ENCODE data around the gene BRAF. TPM values are rescaled to one million over a fixed set of nuclear protein-coding genes. Genes with fewer than 3 reads are reported as not detected.

Gene BRAF
- total RNA-seq, 1 donor from 2014 or later = 28.4 TPM

DNA sequence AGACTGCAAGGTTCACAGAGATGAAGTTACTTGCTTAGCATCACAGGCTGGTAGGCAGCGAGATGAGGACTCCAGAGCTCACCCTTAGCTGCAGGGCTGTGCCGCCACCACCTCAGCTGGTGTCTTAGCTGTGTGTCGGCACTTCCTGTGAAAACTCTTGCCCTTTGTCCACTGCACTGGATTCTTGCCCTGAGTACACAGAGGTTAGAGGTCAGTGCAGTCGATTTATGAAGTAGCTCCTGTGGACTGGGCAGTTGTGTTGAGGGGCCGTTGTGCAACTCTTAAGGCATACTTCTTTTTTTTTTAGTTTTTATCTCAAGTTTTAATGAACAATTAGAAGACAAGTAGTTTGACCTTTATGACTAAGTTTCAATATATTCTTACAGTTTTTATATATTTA lies 217.6 kb downstream of the BRAF start:
- TF ChIP-seq, protein P1, sequence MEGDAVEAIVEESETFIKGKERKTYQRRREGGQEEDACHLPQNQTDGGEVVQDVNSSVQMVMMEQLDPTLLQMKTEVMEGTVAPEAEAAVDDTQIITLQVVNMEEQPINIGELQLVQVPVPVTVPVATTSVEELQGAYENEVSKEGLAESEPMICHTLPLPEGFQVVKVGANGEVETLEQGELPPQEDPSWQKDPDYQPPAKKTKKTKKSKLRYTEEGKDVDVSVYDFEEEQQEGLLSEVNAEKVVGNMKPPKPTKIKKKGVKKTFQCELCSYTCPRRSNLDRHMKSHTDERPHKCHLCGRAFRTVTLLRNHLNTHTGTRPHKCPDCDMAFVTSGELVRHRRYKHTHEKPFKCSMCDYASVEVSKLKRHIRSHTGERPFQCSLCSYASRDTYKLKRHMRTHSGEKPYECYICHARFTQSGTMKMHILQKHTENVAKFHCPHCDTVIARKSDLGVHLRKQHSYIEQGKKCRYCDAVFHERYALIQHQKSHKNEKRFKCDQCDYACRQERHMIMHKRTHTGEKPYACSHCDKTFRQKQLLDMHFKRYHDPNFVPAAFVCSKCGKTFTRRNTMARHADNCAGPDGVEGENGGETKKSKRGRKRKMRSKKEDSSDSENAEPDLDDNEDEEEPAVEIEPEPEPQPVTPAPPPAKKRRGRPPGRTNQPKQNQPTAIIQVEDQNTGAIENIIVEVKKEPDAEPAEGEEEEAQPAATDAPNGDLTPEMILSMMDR (IDR thresholded peaks at IDR 0.05; ENCODE audit: unreplicated experiment) = no peak
- Mint-ChIP-seq H3K27ac (ENCODE audit: unreplicated experiment) (no peak overlapping the region), H3K4me1 (ENCODE audit: unreplicated experiment) (no peaks in the 10 kb centered on the region), H3K4me3 (ENCODE audit: unreplicated experiment) (peak overlapping the region; percentile 49), H3K36me3 (ENCODE audit: low read depth, unreplicated experiment) (peaks cover 16% of the 10 kb centered on the region), H3K27me3 (ENCODE audit: unreplicated experiment) (no peaks in the 10 kb centered on the region), H3K9me3 (ENCODE audit: unreplicated experiment) (no peaks in the 10 kb centered on the region)
- DNase-seq (ENCODE audit: low spot score) = no peak

GRCh38 chr7:140704205-140704604 lies 220.5 kb downstream of the BRAF start:
- Mint-ChIP-seq H3K27ac (ENCODE audit: unreplicated experiment) (peak overlapping the region; percentile 11), H3K36me3 (ENCODE audit: low read depth, unreplicated experiment) (peaks cover 16% of the 10 kb centered on the region), H3K9me3 (ENCODE audit: unreplicated experiment) (no peaks in the 10 kb centered on the region), H3K4me1 (ENCODE audit: unreplicated experiment) (peaks cover 6% of the 10 kb centered on the region), H3K4me3 (ENCODE audit: unreplicated experiment) (peak overlapping the region; percentile 57), H3K27me3 (ENCODE audit: unreplicated experiment) (no peaks in the 10 kb centered on the region)
- no peak for DNase-seq (ENCODE audit: low spot score)
- TF ChIP-seq, protein P1 (IDR thresholded peaks at IDR 0.05; ENCODE audit: unreplicated experiment) = no peak

DNA sequence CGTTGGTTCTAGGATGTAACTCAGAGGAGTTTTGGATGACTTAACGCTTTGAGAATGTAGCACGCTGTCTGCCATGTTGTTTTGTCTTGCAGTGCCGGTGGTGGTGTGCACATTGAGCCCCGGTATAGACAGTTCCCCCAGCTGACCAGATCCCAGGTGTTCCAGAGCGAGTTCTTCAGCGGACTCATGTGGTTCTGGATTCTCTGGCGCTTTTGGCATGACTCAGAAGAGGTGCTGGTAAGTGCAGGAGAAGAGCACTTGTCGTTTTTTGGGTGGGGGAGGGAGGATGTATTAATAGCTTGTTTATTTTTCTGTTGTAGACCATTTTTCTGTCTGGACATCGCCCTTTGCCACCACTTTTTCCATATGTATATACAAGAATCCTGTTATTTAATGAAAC lies 222.0 kb downstream of the BRAF start:
- no peaks in the 10 kb centered on the region for H3K9me3 Mint-ChIP-seq (ENCODE audit: unreplicated experiment)
- no peak for DNase-seq (ENCODE audit: low spot score)
- no peak overlapping the region for H3K4me3 Mint-ChIP-seq (ENCODE audit: unreplicated experiment)
- peaks cover 16% of the 10 kb centered on the region for H3K4me1 Mint-ChIP-seq (ENCODE audit: unreplicated experiment)
- peaks cover 20% of the 10 kb centered on the region for H3K36me3 Mint-ChIP-seq (ENCODE audit: low read depth, unreplicated experiment)
- H3K27me3 Mint-ChIP-seq (ENCODE audit: unreplicated experiment) = peaks cover 4% of the 10 kb centered on the region
- TF ChIP-seq, protein P1 (IDR thresholded peaks at IDR 0.05; ENCODE audit: unreplicated experiment) = no peak
- H3K27ac Mint-ChIP-seq (ENCODE audit: unreplicated experiment) = no peak overlapping the region

DNA sequence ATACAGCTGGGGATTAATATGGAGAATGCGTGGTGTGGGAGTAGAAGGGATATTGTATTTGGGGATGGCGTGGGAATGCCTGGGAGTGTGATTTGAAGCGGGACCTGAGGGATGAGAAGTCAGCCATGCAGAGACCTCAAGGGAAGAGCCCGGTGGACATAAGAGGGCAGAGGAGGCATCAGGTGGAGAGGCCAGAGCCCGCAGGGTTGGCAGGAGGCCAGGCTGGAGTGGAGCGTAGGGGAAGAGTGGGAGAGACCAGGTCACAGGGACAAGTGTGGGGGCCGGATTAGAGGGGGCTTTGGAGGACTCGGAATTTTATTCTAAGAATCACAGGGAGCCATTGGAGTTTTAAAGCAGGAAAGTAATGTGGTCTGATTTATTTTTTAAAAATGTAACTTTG lies 226.3 kb downstream of the BRAF start:
- Mint-ChIP-seq H3K4me3 (ENCODE audit: unreplicated experiment) (peak overlapping the region; percentile 99), H3K4me1 (ENCODE audit: unreplicated experiment) (peaks cover 32% of the 10 kb centered on the region), H3K27ac (ENCODE audit: unreplicated experiment) (peak overlapping the region; percentile 58), H3K27me3 (ENCODE audit: unreplicated experiment) (peaks cover 19% of the 10 kb centered on the region), H3K36me3 (ENCODE audit: low read depth, unreplicated experiment) (peaks cover 22% of the 10 kb centered on the region), H3K9me3 (ENCODE audit: unreplicated experiment) (no peaks in the 10 kb centered on the region)
- TF ChIP-seq, protein P1 (IDR thresholded peaks at IDR 0.05; ENCODE audit: unreplicated experiment) = no peak
- no peak for DNase-seq (ENCODE audit: low spot score)

DNA sequence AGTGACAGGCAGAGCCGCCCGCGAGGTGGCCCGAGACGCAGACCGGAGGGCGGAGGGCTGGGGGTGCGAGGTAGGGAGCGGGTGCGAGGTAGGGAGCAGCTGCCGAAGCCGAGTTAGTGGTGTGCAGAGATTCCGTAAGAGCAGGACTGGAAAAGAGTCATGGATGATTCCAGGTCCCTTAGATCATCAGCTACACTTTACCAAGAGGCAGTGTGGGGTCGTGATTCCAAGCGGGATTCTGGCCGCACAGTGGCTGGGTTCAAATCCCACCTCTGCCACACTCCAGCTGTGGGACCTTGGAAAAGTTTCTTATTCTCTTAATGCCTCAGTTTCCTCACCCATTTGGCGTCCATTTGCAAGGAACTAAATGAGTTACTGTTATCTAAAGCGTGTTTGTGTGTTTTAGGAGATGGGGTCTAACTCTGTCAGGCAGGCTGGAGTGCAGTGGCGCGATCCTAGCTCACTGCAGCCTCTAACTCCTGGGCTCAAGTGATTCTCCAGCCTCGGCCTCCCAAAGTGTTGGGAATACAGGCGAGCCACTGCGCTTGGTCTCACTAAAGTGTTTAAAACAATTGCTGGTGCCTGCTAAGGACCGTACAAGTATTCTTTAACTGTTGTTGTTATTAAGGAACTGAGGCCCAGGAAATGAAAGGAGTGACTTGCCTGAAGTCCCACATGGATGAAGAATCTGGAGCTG lies 227.1 kb downstream of the BRAF start:
- peaks cover 19% of the 10 kb centered on the region for H3K27me3 Mint-ChIP-seq (ENCODE audit: unreplicated experiment)
- H3K27ac Mint-ChIP-seq (ENCODE audit: unreplicated experiment) = peak overlapping the region; percentile 96
- peak overlapping the region; percentile 99 for H3K4me3 Mint-ChIP-seq (ENCODE audit: unreplicated experiment)
- H3K4me1 Mint-ChIP-seq (ENCODE audit: unreplicated experiment) = peaks cover 32% of the 10 kb centered on the region
- TF ChIP-seq, protein P1 (IDR thresholded peaks at IDR 0.05; ENCODE audit: unreplicated experiment) = no peak
- H3K9me3 Mint-ChIP-seq (ENCODE audit: unreplicated experiment) = no peaks in the 10 kb centered on the region
- H3K36me3 Mint-ChIP-seq (ENCODE audit: low read depth, unreplicated experiment) = peaks cover 23% of the 10 kb centered on the region
- no peak for DNase-seq (ENCODE audit: low spot score)

All from endothelial cell (in vitro differentiated cells).